Pancreas (tissue), 10 donors: ENCODE data around the gene GRIA3. TPM values are rescaled to one million over a fixed set of nuclear protein-coding genes. Genes with fewer than 3 reads are reported as not detected.

Source experiments
- ATAC-seq, 4 donors: fragments of 200-7000 bp; cut with Tn5 transposase; one replicate each; pipeline versions ENCODE4 v1.8.0 to v1.9.1; 2020; ENCODE audit warnings: mild to moderate bottlenecking in 4 of 4, moderate library complexity in 4 of 4
- DNase-seq, 6 donors: peaks; one replicate each; pipeline ENCODE4 v3.0.0-alpha.2; 2020
- FAIRE-seq: peaks from 2 replicates; lab custom pipeline; 2012; peaks lifted over from hg19 to GRCh38; lab: Jason Lieb, UNC
- H3K27ac ChIP-seq, 4 donors: fragments of 200-600 bp; sonication (generic); 1 replicate in 3 of 4; 2 replicates in 1 of 4; pipeline versions ENCODE4 v1.5.0 to v1.8.0; 2020
- H3K27me3 ChIP-seq, 4 donors: fragments of 200-600 bp; one replicate each; pipeline ENCODE4 v1.8.0; 2021
- H3K36me3 ChIP-seq, 3 donors: fragments of 200-600 bp; sonication (generic) in 1 of 3; one replicate each; pipeline versions ENCODE4 v1.5.0 to v1.8.0; 2020 to 2021
- H3K4me1 ChIP-seq, 3 donors: fragments of 200-600 bp; one replicate each; pipeline ENCODE4 v1.8.0; 2021
- H3K4me3 ChIP-seq, 4 donors: fragments of 200-600 bp; sonication (generic) in 2 of 4; one replicate each; pipeline versions ENCODE4 v1.5.0 to v1.8.0; 2020 to 2021
- H3K9me3 ChIP-seq, 4 donors: fragments of 200-600 bp; one replicate each; pipeline ENCODE4 v1.8.0; 2021
- WGBS, 2 donors: extraction: QIAGEN DNeasy Blood & Tissue Kit; methylation state at CpG; one replicate each; pipeline ENCODE4 v1.1.7; 2013; 5-methylcytosine and 5-hydroxymethylcytosine counted together
- intact Hi-C, 3 donors: fragments of 100-400 bp; cut with DNase I; formaldehyde crosslinking; loops; one replicate each; pipeline versions ENCODE4 v1.11.1 to v1.14.2; 2022
- polyA plus RNA-seq, 2 donors: library from polyadenylated mRNA; stranded (reverse); fragments of 200-250 nt; gene quantifications; one replicate each; pipeline ENCODE4 v1.2.3, GENCODE V29; 2013
- total RNA-seq, 6 donors: library from RNA; stranded (reverse); fragmentation: NEBNext Ultra II Directional in 4 of 6; extraction: Animal tissue kit (Norgen Biotek cat#: 25700) in 4 of 6; gene quantifications; one replicate each; pipeline versions ENCODE4 v1.2.1 to v1.2.4, GENCODE V29; 2021 to 2023
- TF ChIP-seq, protein P1 (sequence below), 4 donors: fragments of 200-600 bp; sonication (generic) in 3 of 4; IDR thresholded peaks; one replicate each; pipeline versions ENCODE4 v1.5.0 to v1.8.0; 2021; ENCODE audit warnings: antibody characterized with exemption in 4 of 4
- donor health status: healthy with polysubstance abuse.
- donor health status: DM: no; HTN: no; CAD: no; lungs with moderate emphysema.
- donor health status: DM: no; HTN: no; CAD: no.
- donor health status: control.
- donor health status: control.
- donor health status: Bipolar disorder and iron deficiency.
- donor health status: DM: yes; HTN: yes; CAD: no.
- donor health status: DM: no; HTN: no; CAD: no.
- donor health status: DM: no; HTN: no; CAD: no.
- donor health status: DM: yes; HTN: yes; CAD: no.

The GRIA3 gene
- total and polyA plus RNA-seq, 8 donors = 0.28 to 11.8 (median 1.6) TPM

GRCh38 chrX:123217077-123217476 is 33.0 kb downstream of the GRIA3 start:
- Histone ChIP-seq H3K4me1 (peaks cover 0 to 2% (median 0%) of the 10 kb centered on the region in 3 donors), H3K9me3 (no peaks in the 10 kb centered on the region), H3K36me3 (no peaks in the 10 kb centered on the region), H3K27me3 (no peaks in the 10 kb centered on the region), H3K27ac (no peak overlapping the region), H3K4me3 (no peak overlapping the region)
- intact Hi-C loops = no loop called here
- ATAC-seq (peak in 2 of 4 donors; percentile 18 to 49), DNase-seq (no peak), FAIRE-seq (no peak)
- TF ChIP-seq, protein P1, sequence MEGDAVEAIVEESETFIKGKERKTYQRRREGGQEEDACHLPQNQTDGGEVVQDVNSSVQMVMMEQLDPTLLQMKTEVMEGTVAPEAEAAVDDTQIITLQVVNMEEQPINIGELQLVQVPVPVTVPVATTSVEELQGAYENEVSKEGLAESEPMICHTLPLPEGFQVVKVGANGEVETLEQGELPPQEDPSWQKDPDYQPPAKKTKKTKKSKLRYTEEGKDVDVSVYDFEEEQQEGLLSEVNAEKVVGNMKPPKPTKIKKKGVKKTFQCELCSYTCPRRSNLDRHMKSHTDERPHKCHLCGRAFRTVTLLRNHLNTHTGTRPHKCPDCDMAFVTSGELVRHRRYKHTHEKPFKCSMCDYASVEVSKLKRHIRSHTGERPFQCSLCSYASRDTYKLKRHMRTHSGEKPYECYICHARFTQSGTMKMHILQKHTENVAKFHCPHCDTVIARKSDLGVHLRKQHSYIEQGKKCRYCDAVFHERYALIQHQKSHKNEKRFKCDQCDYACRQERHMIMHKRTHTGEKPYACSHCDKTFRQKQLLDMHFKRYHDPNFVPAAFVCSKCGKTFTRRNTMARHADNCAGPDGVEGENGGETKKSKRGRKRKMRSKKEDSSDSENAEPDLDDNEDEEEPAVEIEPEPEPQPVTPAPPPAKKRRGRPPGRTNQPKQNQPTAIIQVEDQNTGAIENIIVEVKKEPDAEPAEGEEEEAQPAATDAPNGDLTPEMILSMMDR (IDR thresholded peaks at IDR 0.05) = no peak
- 73 to 85% methylated on average over 2 of the region's 2 CpGs for WGBS, 2 donors

- no peak for FAIRE-seq
- TF ChIP-seq, protein P1 (IDR thresholded peaks at IDR 0.05) = no peak
- H3K36me3 ChIP-seq = no peaks in the 10 kb centered on the region
Measured at GRCh38 chrX:123217728-123218127, 33.6 kb downstream of the GRIA3 start.

DNA sequence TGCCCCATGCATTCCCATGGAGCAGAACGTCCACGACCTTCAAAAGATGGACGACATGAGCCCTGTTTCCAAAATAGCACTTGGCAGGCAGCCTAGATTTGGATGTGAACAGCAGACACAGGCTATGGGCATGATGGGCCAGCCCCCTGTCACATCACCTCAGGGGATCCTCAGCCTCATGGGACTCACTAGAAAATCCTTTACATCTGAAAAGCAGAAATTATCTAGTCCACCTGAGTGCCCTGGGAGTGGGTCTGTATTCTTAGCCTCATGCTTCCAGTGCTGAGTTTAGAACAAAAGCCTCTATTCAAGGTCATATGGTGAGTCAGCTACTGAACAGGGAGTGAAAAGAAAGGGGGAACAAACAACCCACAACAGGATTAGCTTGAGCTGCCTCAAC is 35.8 kb downstream of the GRIA3 start:
- H3K9me3 ChIP-seq = no peaks in the 10 kb centered on the region
- intact Hi-C loops = no loop called here
- DNase-seq (peak in 2 of 6 donors; percentile 1 to 8), ATAC-seq (peak; percentile 49 to 71 (median 60)), FAIRE-seq (no peak)
- 13 to 20% methylated on average over 3 of the region's 3 CpGs for WGBS, 2 donors
- H3K27ac ChIP-seq = no peak overlapping the region
- no peaks in the 10 kb centered on the region for H3K36me3 ChIP-seq
- TF ChIP-seq, protein P1 (IDR thresholded peaks at IDR 0.05) = no peak
- no peak overlapping the region for H3K4me3 ChIP-seq
- H3K4me1 ChIP-seq = peaks cover 4 to 9% (median 7%) of the 10 kb centered on the region in 3 donors
- no peaks in the 10 kb centered on the region for H3K27me3 ChIP-seq

More at GRCh38 chrX:123217728-123218127, 33.6 kb downstream of the GRIA3 start:
- no peak for DNase-seq
- Histone ChIP-seq H3K27ac (no peak overlapping the region), H3K4me3 (no peak overlapping the region), H3K4me1 (peaks cover 0 to 2% (median 0%) of the 10 kb centered on the region in 3 donors), H3K27me3 (no peaks in the 10 kb centered on the region), H3K9me3 (no peaks in the 10 kb centered on the region)
- 83 to 88% methylated on average over 2 of the region's 2 CpGs for WGBS, 2 donors
- ATAC-seq = no peak
- intact Hi-C loops = no loop called here

DNA sequence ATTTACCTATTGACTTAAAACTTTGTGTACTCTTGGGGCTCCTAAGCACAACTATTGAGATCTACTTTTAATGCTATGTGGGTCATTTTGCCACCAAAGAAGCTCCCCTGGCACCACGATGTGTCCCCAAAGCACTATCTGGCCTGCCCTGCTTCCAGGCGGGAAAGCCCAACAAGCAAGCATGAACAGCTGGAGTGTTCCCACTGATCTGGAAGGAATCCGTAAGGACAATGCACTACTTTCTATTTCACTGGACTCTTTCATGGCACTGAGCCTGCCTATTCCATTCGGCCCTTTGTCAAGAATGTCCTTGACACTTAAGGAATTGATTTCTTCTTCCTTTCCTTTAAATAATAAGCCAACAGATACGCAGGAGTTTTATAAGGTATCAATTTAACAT is 38.8 kb downstream of the GRIA3 start:
- no peaks in the 10 kb centered on the region for H3K36me3 ChIP-seq
- H3K27ac ChIP-seq = no peak overlapping the region
- TF ChIP-seq, protein P1 (IDR thresholded peaks at IDR 0.05) = no peak
- no peaks in the 10 kb centered on the region for H3K27me3 ChIP-seq
- 24 to 28% methylated on average over 5 of the region's 5 CpGs for WGBS, 2 donors
- no peaks in the 10 kb centered on the region for H3K9me3 ChIP-seq
- intact Hi-C loops = no loop called here
- ATAC-seq = peak; percentile 90 to 95 (median 92)
- peaks cover 4 to 9% (median 7%) of the 10 kb centered on the region in 3 donors for H3K4me1 ChIP-seq
- FAIRE-seq = no peak
- DNase-seq = peak; percentile 50 to 65 (median 58)
- no peak overlapping the region for H3K4me3 ChIP-seq

DNA sequence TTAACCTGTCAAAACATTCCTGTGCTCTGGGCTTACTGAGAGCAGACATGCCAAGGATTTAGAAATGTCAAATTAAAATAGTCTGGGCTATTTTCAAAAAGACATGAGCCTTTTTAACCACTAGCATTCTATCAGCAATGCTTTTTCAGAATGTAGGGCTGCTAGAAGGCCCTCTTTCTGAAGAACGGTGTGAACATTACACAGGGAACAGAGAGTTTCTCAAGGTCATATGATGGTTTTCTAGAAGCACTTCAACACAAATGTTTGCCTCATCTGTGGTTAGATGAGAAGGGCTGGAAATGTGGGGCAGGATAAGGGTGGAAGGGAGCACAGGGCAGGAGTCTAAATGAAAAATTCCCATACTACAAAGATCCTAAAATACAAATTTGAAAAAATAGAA is 39.3 kb downstream of the GRIA3 start:
- TF ChIP-seq, protein P1 (IDR thresholded peaks at IDR 0.05) = no peak
- 25 to 30% methylated on average over 1 of the region's 1 CpG for WGBS, 2 donors
- no peak overlapping the region for H3K4me3 ChIP-seq
- FAIRE-seq (no peak), ATAC-seq (peak in 1 of 4 donors; percentile 24), DNase-seq (no peak)
- peaks cover 4 to 9% (median 7%) of the 10 kb centered on the region in 3 donors for H3K4me1 ChIP-seq
- H3K36me3 ChIP-seq = no peaks in the 10 kb centered on the region
- no peaks in the 10 kb centered on the region for H3K9me3 ChIP-seq
- H3K27ac ChIP-seq = no peak overlapping the region
- no peaks in the 10 kb centered on the region for H3K27me3 ChIP-seq
- intact Hi-C loops = no loop called here
